ENCODE results near the gene PRDM2. TPM values are rescaled to one million over a fixed set of nuclear protein-coding genes. Genes with fewer than 3 reads are reported as not detected.

The PRDM2 gene
- total and polyA plus RNA-seq, 7 donors: 6.7 to 53.2 (median 34.6) TPM

DNA sequence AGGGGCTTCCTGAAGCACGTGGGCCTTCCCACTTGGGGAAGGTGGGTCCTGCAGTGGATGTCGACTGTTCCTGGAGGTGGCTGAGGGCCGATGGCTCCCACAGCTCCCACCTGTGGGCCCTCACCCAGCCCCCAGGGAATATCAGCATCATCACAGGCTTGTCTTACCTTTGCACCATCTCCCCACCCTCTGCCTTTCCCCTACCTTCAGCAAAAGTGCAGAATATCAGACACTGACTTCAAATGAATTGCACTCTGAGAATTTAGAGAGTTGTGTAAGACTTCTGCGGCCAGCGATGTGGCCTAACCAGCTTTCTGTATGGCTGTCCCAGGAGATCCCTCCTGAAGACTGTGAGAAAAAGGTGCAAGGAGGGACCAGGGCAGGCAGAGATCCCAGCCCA is 105.4 kb downstream of the PRDM2 start:
- no peak for TF ChIP-seq POLR2AphosphoS5 (IDR thresholded peaks at IDR 0.05)
- no peak for TF ChIP-seq EP300 (IDR thresholded peaks at IDR 0.05)
- no peak for TF ChIP-seq POLR2A (IDR thresholded peaks at IDR 0.05)
- TF ChIP-seq, protein P1, sequence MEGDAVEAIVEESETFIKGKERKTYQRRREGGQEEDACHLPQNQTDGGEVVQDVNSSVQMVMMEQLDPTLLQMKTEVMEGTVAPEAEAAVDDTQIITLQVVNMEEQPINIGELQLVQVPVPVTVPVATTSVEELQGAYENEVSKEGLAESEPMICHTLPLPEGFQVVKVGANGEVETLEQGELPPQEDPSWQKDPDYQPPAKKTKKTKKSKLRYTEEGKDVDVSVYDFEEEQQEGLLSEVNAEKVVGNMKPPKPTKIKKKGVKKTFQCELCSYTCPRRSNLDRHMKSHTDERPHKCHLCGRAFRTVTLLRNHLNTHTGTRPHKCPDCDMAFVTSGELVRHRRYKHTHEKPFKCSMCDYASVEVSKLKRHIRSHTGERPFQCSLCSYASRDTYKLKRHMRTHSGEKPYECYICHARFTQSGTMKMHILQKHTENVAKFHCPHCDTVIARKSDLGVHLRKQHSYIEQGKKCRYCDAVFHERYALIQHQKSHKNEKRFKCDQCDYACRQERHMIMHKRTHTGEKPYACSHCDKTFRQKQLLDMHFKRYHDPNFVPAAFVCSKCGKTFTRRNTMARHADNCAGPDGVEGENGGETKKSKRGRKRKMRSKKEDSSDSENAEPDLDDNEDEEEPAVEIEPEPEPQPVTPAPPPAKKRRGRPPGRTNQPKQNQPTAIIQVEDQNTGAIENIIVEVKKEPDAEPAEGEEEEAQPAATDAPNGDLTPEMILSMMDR (IDR thresholded peaks at IDR 0.05): no peak
- intact Hi-C loops (cut with DNase I): no loop called here
- H3K36me3 ChIP-seq: no peaks in the 10 kb centered on the region
- no peaks in the 10 kb centered on the region for H3K9me3 ChIP-seq
- H3K4me1 ChIP-seq: no peaks in the 10 kb centered on the region
- DNase-seq: no peak
- H3K4me3 ChIP-seq: no peak overlapping the region
- WGBS, 2 donors: 93 to 94% methylated on average over 5 of the region's 5 CpGs
- no peak overlapping the region for H3K27ac ChIP-seq
- H3K27me3 ChIP-seq: no peaks in the 10 kb centered on the region

DNA sequence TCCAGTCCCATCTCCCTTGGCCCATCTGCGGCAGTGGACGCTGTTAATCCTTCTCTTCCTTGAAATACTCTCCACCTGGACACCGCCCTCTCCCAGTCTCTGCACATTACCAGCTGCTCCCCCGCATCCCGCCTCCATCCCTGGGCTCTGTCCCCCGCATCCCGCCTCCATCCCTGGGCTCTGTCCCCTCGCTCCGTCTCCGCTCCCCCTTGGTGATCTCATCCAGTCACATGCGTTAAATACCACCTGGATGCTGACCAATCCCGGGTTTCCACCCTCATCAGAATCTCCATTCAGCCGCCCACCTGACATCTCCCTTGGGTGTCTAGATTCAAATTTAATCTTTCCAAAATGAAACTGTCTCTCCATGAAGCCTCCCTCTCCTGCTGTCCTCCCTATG is 106.1 kb downstream of the PRDM2 start:
- Histone ChIP-seq H3K4me1 (no peaks in the 10 kb centered on the region), H3K27ac (no peak overlapping the region), H3K36me3 (no peaks in the 10 kb centered on the region), H3K9me3 (no peaks in the 10 kb centered on the region), H3K4me3 (no peak overlapping the region), H3K27me3 (no peaks in the 10 kb centered on the region)
- DNase-seq: no peak
- TF ChIP-seq, protein P1 (IDR thresholded peaks at IDR 0.05): no peak
- TF ChIP-seq EP300 (IDR thresholded peaks at IDR 0.05) (no peak), POLR2A (IDR thresholded peaks at IDR 0.05) (no peak), POLR2AphosphoS5 (IDR thresholded peaks at IDR 0.05) (no peak)
- 97 to 98% methylated on average over 13 of the region's 13 CpGs for WGBS, 2 donors
- intact Hi-C loops (cut with DNase I): no loop called here

DNA sequence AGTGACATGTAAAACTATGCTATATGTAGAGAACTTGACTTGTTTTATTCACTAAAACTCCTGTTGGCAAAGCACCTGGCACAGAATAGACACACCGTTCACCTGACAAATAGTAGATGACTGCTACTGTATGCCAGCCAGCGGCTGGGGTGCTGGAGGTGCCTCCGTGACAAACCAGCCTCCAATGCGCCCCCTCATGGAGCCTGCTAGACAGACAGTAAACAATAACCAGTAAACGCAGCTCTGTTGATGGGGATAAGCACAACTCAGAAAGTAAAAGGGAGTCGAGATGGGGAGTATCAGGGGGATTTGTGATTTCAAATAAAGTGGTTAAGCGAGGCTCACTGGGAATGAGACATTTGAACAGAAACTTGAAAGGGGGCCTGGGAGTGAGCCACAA is 107.2 kb downstream of the PRDM2 start:
- Histone ChIP-seq H3K27me3 (no peaks in the 10 kb centered on the region), H3K36me3 (no peaks in the 10 kb centered on the region), H3K9me3 (no peaks in the 10 kb centered on the region), H3K27ac (no peak overlapping the region), H3K4me3 (no peak overlapping the region), H3K4me1 (no peaks in the 10 kb centered on the region)
- no peak for TF ChIP-seq POLR2A (IDR thresholded peaks at IDR 0.05)
- no peak for TF ChIP-seq POLR2AphosphoS5 (IDR thresholded peaks at IDR 0.05)
- no peak for TF ChIP-seq EP300 (IDR thresholded peaks at IDR 0.05)
- DNase-seq: no peak
- intact Hi-C loops (cut with DNase I): no loop called here
- 44 to 72% methylated on average over 7 of the region's 7 CpGs for WGBS, 2 donors

DNA sequence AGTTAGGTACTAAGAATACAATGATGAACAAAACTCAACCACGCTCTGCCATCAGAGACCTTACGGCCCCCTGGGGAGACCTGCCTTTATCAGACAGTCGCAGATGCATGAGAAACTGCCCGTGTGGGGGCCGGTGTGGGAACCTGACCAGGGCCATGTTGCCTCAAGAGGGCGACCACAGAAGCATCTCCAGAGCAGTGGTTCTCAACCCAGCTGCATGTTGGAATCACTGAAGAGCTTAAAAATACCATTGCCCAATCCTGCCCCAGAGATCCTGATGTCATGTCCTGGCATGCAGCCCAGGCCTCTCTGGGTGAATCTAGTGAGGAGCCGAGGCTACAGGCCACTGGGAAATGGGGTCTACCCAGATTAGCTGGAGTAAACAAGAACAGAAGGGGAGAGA is 108.7 kb downstream of the PRDM2 start:
- no peak for TF ChIP-seq POLR2A (IDR thresholded peaks at IDR 0.05)
- TF ChIP-seq EP300 (IDR thresholded peaks at IDR 0.05): no peak
- TF ChIP-seq POLR2AphosphoS5 (IDR thresholded peaks at IDR 0.05): no peak
- TF ChIP-seq, protein P1 (IDR thresholded peaks at IDR 0.05): no peak
- no peaks in the 10 kb centered on the region for H3K27me3 ChIP-seq
- H3K27ac ChIP-seq: no peak overlapping the region
- 83 to 93% methylated on average over 7 of the region's 7 CpGs for WGBS, 2 donors
- no peaks in the 10 kb centered on the region for H3K4me1 ChIP-seq
- no peak overlapping the region for H3K4me3 ChIP-seq
- intact Hi-C loops (cut with DNase I): no loop called here
- DNase-seq: no peak
- H3K9me3 ChIP-seq: no peaks in the 10 kb centered on the region
- H3K36me3 ChIP-seq: no peaks in the 10 kb centered on the region

DNA sequence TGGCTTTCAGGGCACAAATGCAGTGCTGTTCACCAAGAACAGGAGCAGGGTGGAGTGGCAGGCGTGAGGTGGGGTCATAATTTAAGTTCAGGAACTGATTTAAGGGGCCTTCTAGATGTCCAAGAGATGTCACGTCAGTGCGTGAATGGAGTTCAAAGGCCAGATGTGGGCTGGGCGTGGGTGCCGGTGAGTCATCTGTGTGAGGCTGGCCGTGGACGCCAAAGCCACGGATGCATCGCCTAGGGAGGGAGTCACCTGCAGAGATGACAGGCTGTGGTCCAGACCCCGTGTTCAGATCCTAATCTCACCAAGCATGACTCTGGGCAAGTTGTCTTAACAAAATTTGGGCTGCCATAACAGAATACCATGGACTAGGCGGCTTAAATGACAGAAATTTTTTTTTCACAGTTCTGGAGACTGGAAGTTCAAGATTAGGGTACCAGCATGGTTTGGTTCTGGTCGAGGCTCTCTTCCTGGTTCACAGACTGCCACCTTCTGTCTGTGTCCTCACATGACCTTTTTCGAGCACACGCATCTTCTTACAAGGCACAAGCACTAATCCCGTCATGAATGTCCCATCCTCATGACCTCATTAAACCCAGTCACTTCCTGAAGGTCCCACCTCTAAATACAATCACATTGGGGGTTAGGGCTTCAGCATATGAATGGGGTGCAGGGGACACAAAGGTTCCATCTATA is 109.6 kb downstream of the PRDM2 start:
- no peak for DNase-seq
- H3K4me1 ChIP-seq: no peaks in the 10 kb centered on the region
- TF ChIP-seq, protein P1 (IDR thresholded peaks at IDR 0.05): no peak
- TF ChIP-seq EP300 (IDR thresholded peaks at IDR 0.05) (no peak), POLR2AphosphoS5 (IDR thresholded peaks at IDR 0.05) (no peak), POLR2A (IDR thresholded peaks at IDR 0.05) (no peak)
- H3K27me3 ChIP-seq: no peaks in the 10 kb centered on the region
- H3K27ac ChIP-seq: no peak overlapping the region
- H3K36me3 ChIP-seq: no peaks in the 10 kb centered on the region
- no peaks in the 10 kb centered on the region for H3K9me3 ChIP-seq
- WGBS, 2 donors: 71 to 81% methylated on average over 15 of the region's 15 CpGs
- no peak overlapping the region for H3K4me3 ChIP-seq
- intact Hi-C loops (cut with DNase I): loop anchor here (5.0 kb wide), 1 partner anchor 142 kb away; no protein-coding TSS in a partner anchor

Data from sigmoid colon (tissue), 7 donors.